PC-9 (cell line): Measurements from ENCODE around the gene CAPRIN1. TPM values are rescaled to one million over a fixed set of nuclear protein-coding genes. Genes with fewer than 3 reads are reported as not detected.

Experiments used
- BruUV-seq: library from RNA; stranded (reverse); fragments of 400-500 nt; replicated peaks from 2 replicates; lab custom pipeline; 2021; lab: Mats Ljungman, UMichigan
- CTCF ChIA-PET: fragments of 300-600 bp; sonication (Branson Sonifier 250); formaldehyde crosslinking; loops from one replicate; lab custom pipeline; 2022; ENCODE audit warnings: antibody characterized with exemption; lab: Charles Lee
- POLR2A ChIA-PET: fragments of 300-600 bp; sonication (Branson Sonifier 250); formaldehyde crosslinking; loops from one replicate; lab custom pipeline; 2022; ENCODE audit warnings: antibody characterized with exemption; ENCODE audit not compliant: unreplicated experiment; lab: Charles Lee
- DNase-seq, 2 experiments: peaks; one replicate each; pipeline versions ENCODE4 v3.0.0 to v3.0.0-alpha.2; 2015 to 2022; ENCODE audit warnings: mixed read lengths in 1 of 2
- H2AFZ ChIP-seq: fragments of 200-600 bp; sonication (generic); 2 replicates; pipeline ENCODE4 v1.8.1; 2017; ENCODE audit warnings: antibody characterized with exemption
- H3F3A ChIP-seq: fragments of 200-600 bp; sonication (generic); 2 replicates; pipeline ENCODE4 v1.8.1; 2017; ENCODE audit warnings: antibody characterized with exemption, mild to moderate bottlenecking, low read depth; ENCODE audit not compliant: insufficient read depth
- H3K27ac ChIP-seq: fragments of 200-600 bp; sonication (generic); 2 replicates; pipeline ENCODE4 v1.6.1; 2016; ENCODE audit warnings: mixed run types
- H3K27me3 ChIP-seq: fragments of 200-600 bp; sonication (generic); 2 replicates; pipeline ENCODE4 v1.6.1; 2016; ENCODE audit warnings: low read depth, mixed run types; ENCODE audit not compliant: insufficient read depth
- H3K36me3 ChIP-seq: fragments of 200-600 bp; sonication (generic); 2 replicates; pipeline ENCODE4 v1.6.1; 2016; ENCODE audit warnings: low read depth, mixed run types
- H3K4me1 ChIP-seq: fragments of 200-600 bp; sonication (generic); replicated peaks from 2 replicates; pipeline ENCODE4 v1.6.1; 2016; ENCODE audit warnings: mixed run types; ENCODE audit not compliant: insufficient read depth
- H3K4me2 ChIP-seq: fragments of 200-600 bp; sonication (generic); 2 replicates; pipeline ENCODE4 v1.6.1; 2017; ENCODE audit warnings: mixed run types
- H3K4me3 ChIP-seq: fragments of 200-600 bp; sonication (generic); 2 replicates; pipeline ENCODE4 v1.6.1; 2016; ENCODE audit warnings: mixed run types
- H3K79me2 ChIP-seq: fragments of 200-600 bp; sonication (generic); 2 replicates; pipeline ENCODE4 v1.6.1; 2017; ENCODE audit warnings: low read depth, mixed run types
- H3K9me2 ChIP-seq: fragments of 200-600 bp; sonication (generic); 2 replicates; pipeline ENCODE4 v1.8.1; 2017; ENCODE audit warnings: mild to moderate bottlenecking; ENCODE audit not compliant: insufficient read depth
- H3K9me3 ChIP-seq: fragments of 200-600 bp; sonication (generic); 2 replicates; pipeline ENCODE4 v1.8.1; 2016; ENCODE audit warnings: low read depth; ENCODE audit not compliant: insufficient read depth
- H4K20me1 ChIP-seq: fragments of 200-600 bp; sonication (generic); 2 replicates; pipeline ENCODE4 v1.8.1; 2017; ENCODE audit not compliant: insufficient read depth
- CTCF ChIP-seq: fragments of 200-600 bp; sonication (generic); conservative IDR thresholded peaks from 2 replicates; pipeline ENCODE4 v1.6.1; 2017; ENCODE audit warnings: mixed run types, antibody characterized with exemption, mild to moderate bottlenecking, moderate library complexity
- EZH2 ChIP-seq: fragments of 200-600 bp; sonication (generic); IDR thresholded peaks from 2 replicates; pipeline ENCODE4 v1.8.0; 2017; ENCODE audit warnings: antibody characterized with exemption, low read depth
- intact Hi-C: fragments of 100-400 bp; cut with micrococcal nuclease; formaldehyde crosslinking; loops from one replicate; pipeline ENCODE4 v1.10.0; 2022; ENCODE audit not compliant: unreplicated experiment
- total RNA-seq: library from RNA; stranded (reverse); gene quantifications from 2 replicates; pipeline ENCODE4 v1.2.3, GENCODE V29; 2021

Gene CAPRIN1
- total RNA-seq, 1 experiment from 2014 or later: 289 TPM

GRCh38 chr11:34145073-34145472 lies 93.5 kb downstream of the CAPRIN1 start:
- intact Hi-C loops: loop anchor here (5.0 kb wide), 1 partner anchor 322 kb away; no protein-coding TSS in a partner anchor
- POLR2A ChIA-PET: no interaction called here

DNA sequence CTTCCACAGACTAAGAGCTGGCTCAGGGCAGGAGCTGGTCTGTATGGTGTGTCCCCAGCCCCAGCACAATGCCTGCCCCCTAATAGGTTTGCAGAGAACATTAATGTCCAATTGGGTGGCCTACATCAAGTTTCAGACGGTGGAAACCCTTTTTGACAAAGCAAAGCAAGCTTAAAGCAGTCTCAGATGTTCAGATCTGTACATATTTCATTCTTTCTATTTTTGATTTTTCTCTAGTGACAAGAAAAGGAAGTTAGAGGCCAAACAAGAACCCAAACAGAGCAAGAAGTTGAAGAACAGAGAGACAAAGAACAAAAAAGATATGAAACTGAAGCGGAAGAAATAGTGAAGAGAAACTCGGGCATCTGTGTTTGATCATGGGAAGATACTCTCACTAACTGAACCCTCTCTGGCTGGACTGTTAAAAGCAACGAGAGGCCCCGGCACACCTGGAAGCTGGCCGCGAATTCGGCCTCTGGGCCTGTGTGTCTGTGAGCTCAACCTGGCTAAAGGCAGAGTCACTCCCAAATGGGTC lies 94.4 kb downstream of the CAPRIN1 start:
- H3K27ac ChIP-seq: no peak overlapping the region
- H3K79me2 ChIP-seq: no peaks in the 10 kb centered on the region
- H4K20me1 ChIP-seq: no peaks in the 10 kb centered on the region
- peaks cover 15% of the 10 kb centered on the region; the same call in 1 of the 2 replicates for H3F3A ChIP-seq
- H3K36me3 ChIP-seq: peaks cover 43% of the 10 kb centered on the region; the same call in 1 of the 2 replicates
- no peaks in the 10 kb centered on the region for H3K27me3 ChIP-seq
- no peak for TF ChIP-seq CTCF
- TF ChIP-seq EZH2: no peak
- intact Hi-C loops: loop anchor here (5.0 kb wide), 1 partner anchor 321 kb away; no protein-coding TSS in a partner anchor
- no peak overlapping the region for H3K4me3 ChIP-seq
- CTCF ChIA-PET: no interaction called here
- no peak overlapping the region for H3K4me2 ChIP-seq
- no peaks in the 10 kb centered on the region for H3K4me1 ChIP-seq
- no peak for DNase-seq
- no peaks in the 10 kb centered on the region for H3K9me2 ChIP-seq
- no TSS peak for BruUV-seq
- POLR2A ChIA-PET: no interaction called here
- no peaks in the 10 kb centered on the region for H3K9me3 ChIP-seq
- no peak overlapping the region for H2AFZ ChIP-seq

More at GRCh38 chr11:34145073-34145472, 93.5 kb downstream of the CAPRIN1 start:
- Histone ChIP-seq H4K20me1 (no peaks in the 10 kb centered on the region), H3K79me2 (no peaks in the 10 kb centered on the region), H3K27me3 (no peaks in the 10 kb centered on the region), H3K9me2 (no peaks in the 10 kb centered on the region), H3K4me2 (no peak overlapping the region), H3K4me1 (no peaks in the 10 kb centered on the region), H3K36me3 (peaks cover 36% of the 10 kb centered on the region; the same call in 1 of the 2 replicates), H3F3A (peaks cover 6% of the 10 kb centered on the region; the same call in 1 of the 2 replicates), H3K27ac (no peak overlapping the region), H3K9me3 (no peaks in the 10 kb centered on the region), H2AFZ (no peak overlapping the region), H3K4me3 (no peak overlapping the region)
- TF ChIP-seq CTCF (no peak), EZH2 (no peak)
- no TSS peak for BruUV-seq
- DNase-seq: no peak
- CTCF ChIA-PET: no interaction called here

DNA sequence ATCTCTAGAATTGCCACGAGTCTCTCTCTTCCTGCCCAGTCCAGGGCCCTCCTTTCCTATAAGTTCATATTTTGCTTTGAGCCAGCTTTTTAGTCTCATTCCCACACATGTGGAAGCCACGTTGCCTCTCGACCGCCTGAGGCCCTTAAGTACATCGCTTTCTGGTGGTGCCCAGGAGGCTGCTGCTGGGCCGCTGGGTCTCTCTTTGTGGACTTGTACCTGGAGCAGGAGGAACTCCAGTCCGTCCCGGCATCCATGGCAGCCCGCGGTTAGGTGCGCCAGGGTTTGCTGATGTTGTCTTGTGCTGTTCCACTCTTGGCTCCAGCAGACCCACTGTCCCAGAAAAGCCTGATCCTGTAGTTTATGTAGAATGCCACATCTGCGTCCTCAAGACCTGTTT lies 94.9 kb downstream of the CAPRIN1 start:
- no peak overlapping the region for H3K4me2 ChIP-seq
- peaks cover 20% of the 10 kb centered on the region; the same call in 1 of the 2 replicates for H3F3A ChIP-seq
- H3K27ac ChIP-seq: no peak overlapping the region
- no peaks in the 10 kb centered on the region for H3K27me3 ChIP-seq
- H3K9me2 ChIP-seq: no peaks in the 10 kb centered on the region
- no peak overlapping the region for H2AFZ ChIP-seq
- intact Hi-C loops: loop anchor here (5.0 kb wide), 1 partner anchor 321 kb away; no protein-coding TSS in a partner anchor
- no peak for TF ChIP-seq EZH2
- TF ChIP-seq CTCF: no peak
- POLR2A ChIA-PET: no interaction called here
- DNase-seq: no peak
- H4K20me1 ChIP-seq: no peaks in the 10 kb centered on the region
- BruUV-seq: no TSS peak
- H3K4me3 ChIP-seq: no peak overlapping the region
- no peaks in the 10 kb centered on the region for H3K79me2 ChIP-seq
- peaks cover 42% of the 10 kb centered on the region; the same call in 1 of the 2 replicates for H3K36me3 ChIP-seq
- H3K9me3 ChIP-seq: no peaks in the 10 kb centered on the region
- CTCF ChIA-PET: no interaction called here
- no peaks in the 10 kb centered on the region for H3K4me1 ChIP-seq
